GM18873 (cell line): ENCODE measurements around the gene LY6G6D.
"Not testable (repeated sequence)": the region's sequence is repeated elsewhere in the genome, so short reads cannot be mapped to it uniquely, and the experiment has no call there.

Experiments
- ATAC-seq: cut with Tn5 transposase; IDR thresholded peaks from one replicate; pipeline ENCODE4 v1.9.1; 2021; ENCODE audit warnings: mild to moderate bottlenecking, moderate library complexity, moderate number of reproducible peaks; ENCODE audit not compliant: unreplicated experiment, low FRiP score

The LY6G6D gene

DNA sequence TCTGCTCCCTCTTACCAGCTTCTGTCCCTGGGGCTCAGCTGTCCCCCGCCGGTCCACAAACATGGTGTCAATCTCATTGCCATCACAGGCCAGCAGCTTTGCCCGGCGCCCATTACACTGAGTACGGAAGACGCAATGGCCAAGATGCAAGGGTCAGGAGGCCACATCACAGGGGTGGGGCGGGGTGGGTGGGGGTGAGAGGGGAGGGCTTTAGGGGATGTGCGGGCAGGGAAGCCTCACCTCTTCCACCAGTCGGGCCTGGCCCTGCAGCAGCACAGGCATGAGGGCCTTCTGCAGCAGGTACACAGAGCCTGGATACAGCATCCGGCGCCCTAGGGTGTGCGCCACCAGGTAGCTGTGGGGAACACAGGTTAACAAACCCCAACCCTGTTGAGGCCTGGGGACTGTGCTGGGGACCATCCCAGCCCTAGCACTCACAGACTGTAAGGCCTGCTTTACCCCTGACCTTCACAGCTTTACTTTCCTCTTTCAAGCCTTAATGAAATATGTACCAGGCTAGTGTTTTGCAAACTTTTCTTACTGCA is 23.5 kb upstream of the LY6G6D start:
- no peak for ATAC-seq

DNA sequence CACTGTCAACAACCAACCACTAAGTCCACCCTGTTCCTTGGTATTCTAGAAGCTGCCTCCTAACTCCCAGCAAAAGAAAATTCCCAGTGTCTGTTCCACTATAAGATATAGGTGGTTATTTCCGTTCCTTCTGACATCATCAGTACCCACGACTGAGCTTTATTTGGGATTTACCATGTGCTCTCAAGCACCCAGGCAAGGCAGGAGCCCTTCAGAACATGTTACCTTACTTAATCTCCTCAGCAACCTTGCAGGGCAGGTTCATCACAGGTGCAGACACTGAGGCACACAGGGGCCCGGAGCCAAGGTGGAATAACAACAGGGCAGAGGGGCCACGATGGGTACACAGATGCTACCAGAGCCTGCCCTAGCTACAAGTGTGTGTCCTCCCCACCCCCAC is 22.8 kb upstream of the LY6G6D start:
- ATAC-seq = no peak

- ATAC-seq = no peak
Observed at GRCh38 chr6:31692886-31693285, 22.3 kb upstream of the LY6G6D start.

- no peak for ATAC-seq
Observed at GRCh38 chr6:31693535-31693934, 21.6 kb upstream of the LY6G6D start.

GRCh38 chr6:31697555-31697954 is 17.6 kb upstream of the LY6G6D start:
- no peak for ATAC-seq

GRCh38 chr6:31700740-31701401 is 14.3 kb upstream of the LY6G6D start:
- ATAC-seq = no peak

GRCh38 chr6:31701666-31702404 is 13.3 kb upstream of the LY6G6D start:
- no peak for ATAC-seq

DNA sequence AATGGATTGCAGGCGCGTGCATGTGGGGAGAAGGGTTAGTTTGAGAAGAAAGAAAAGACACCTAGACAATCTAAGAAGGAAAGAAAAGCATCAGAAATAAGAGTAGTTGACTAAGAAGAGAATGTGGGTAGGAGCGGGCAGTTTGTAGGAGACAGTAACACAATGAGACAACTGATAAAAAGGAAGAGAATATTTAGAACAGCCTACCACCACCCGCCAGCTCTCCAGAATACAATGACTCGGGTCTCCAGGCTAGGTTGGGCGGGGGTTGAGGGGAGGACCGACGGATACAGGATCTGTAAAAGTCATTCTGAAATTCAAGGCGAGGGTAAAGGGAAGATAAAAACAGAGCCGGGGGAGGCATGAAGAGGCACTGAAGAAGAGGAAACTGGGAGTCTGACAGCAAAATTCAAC is 12.7 kb upstream of the LY6G6D start:
- ATAC-seq = no peak

GRCh38 chr6:31702819-31703716 is 12.1 kb upstream of the LY6G6D start, which contains the start of gene ABHD16A:
Gene ABHD16A (minus strand): TSS chr6:31703324. CDS start chr6:31703281, 43 bp downstream.
- ATAC-seq = peak; percentile 59

DNA sequence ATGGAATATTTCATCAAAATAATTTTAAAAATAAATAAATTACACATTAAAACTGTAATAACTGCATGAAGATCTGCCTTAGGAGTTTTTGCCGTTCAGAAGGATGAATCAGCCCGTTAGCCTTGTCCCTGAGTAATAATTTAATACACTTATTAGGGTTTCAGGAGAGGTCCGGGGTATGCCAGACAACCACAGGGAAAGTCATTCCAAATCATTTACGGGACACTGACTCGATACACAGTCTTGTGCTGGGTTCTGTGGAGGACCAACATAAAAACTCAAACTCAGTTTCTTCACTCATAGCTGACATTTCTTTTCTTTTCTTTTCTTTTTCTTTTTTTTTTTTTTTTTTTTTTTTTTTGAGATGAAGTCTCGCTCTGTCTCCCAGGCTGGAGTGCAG is 9.2 kb upstream of the LY6G6D start:
- no peak for ATAC-seq

- ATAC-seq = no peak
Observed at GRCh38 chr6:31706599-31706998, 8.5 kb upstream of the LY6G6D start, which contains the start of gene LY6G6F. Gene LY6G6F (plus strand): TSS chr6:31706866. CDS start chr6:31706907, 41 bp downstream.

GRCh38 chr6:31707701-31708100 is 7.4 kb upstream of the LY6G6D start:
- no peak for ATAC-seq

GRCh38 chr6:31708224-31708623 is 6.9 kb upstream of the LY6G6D start:
- ATAC-seq = no peak

DNA sequence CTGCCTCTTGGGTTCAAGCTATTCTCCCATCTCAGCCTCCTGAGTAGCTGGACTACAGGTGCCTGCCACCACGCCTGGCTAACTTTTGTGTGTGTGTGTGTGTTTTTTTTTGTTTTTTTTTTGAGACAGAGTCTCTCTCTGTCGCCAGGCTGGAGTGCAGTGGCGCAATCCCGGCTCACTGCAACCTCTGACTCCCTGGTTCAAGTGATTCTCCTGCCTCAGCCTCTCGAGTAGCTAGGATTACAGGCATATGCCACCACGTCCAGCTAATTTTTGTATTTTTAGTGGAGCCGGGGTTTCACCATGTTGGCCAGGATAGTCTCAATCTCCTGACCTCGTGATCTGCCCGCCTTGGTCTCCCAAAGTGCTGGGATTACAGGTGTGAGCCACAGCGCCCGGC is 6.0 kb upstream of the LY6G6D start:
- not testable (repeated sequence) for ATAC-seq

GRCh38 chr6:31710523-31711219 is 4.5 kb upstream of the LY6G6D start:
- ATAC-seq = no peak

- no peak for ATAC-seq
Observed at GRCh38 chr6:31711233-31711632, 3.9 kb upstream of the LY6G6D start.

GRCh38 chr6:31712296-31712695 is 2.9 kb upstream of the LY6G6D start:
- no peak for ATAC-seq

GRCh38 chr6:31713465-31713864 is 1.7 kb upstream of the LY6G6D start:
- no peak for ATAC-seq

- ATAC-seq = no peak
Observed at GRCh38 chr6:31713991-31714684, 1.0 kb upstream of the LY6G6D start.
